Measurements from ENCODE around the gene LCE2A.
"Not testable (repeated sequence)": the region's sequence is repeated elsewhere in the genome, so short reads cannot be mapped to it uniquely, and the experiment has no call there.

LCE2A gene, protein sequence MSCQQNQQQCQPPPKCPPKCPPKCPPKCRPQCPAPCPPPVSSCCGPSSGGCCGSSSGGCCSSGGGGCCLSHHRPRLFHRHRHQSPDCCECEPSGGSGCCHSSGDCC

DNA sequence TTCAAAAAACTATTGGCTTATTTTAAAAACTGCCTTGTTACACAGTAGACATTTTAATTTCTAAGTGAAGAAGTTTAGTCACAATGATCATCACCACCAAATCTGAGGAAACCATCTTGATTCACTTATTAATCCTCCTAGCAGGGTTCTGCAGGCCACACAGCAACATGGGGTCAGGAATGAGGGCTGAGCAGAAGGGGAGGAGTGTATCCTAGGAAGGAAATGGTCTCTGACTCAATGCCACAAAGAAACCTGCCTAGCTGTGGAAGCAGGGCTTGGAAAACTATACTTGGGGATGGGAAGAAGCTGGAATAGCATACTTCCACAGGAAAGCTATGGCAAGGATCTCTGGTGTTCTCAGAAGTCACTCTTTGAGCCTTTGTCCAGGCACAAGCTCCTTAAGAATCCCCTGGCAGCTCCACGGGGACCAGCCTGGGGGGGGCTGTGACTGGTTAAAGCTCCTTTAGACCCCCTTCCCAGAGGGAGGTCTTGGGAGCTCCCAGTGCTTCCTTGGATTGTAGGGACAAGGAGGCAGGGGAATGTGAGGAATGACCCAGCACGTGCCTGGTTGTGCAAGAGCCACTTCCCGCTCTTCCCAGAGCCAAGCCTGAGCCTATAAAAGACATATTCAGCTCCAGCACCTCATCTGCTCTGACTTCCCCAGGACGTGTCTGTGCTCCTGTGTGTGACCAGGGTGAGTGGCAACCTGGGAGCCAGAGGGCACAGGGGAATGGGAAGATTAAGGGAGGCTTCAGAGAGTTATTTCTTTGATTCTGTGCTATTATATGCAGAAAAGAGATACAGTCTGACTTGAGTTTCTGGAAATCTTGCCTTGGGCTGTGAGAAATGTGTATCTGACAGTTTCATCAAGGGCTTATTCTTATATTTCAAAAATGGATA, at the start of gene LCE2A:
LCE2A (plus strand) TSS at position 645 of the 900 bp plus-strand sequence. CDS start 557 bp downstream, outside the sequence.
- DNase-seq = no peak

DNA sequence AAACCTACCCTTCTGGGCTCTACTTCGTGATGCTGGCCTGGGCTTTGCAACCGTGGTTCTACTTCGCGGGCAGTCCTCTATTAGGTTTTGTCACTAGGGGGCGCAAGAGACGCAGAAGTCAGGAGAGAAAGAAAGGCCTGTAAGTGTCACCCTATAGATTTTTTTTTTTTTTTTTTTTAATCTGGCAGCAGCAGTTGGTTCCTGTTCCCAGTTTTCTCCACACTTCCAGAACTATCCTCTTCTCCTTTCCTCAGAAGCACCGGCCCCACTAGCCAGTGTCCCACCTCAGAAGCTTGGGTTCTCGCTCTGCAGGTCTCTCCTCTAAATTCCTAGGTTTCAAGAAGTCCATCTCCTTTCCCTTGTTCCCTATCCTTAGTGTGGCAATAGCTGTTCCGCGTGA, 44.0 kb upstream of the LCE2A start:
- peak in 29 of 58 donors; percentile 0 to 46 (median 10) for DNase-seq

DNA sequence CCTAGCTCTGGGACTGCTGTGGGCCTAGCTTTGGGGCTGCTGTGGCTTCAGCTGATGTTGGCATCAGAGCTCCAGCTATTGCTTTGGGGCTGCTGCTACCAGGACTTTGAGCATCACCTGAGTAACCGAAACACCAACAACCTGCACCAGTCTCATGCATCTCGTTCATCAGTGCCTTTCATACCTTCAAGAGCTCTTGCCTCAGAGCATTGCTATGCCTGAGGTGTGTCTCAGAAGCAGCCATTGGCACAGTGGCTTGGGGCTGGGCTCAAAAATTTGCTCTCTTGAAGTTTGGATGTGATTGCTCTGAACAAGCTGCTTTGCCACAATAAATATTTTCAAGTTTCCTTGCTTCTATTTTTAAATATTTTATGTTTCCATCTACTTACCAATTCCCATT, 41.7 kb upstream of the LCE2A start:
- DNase-seq = no peak

DNA sequence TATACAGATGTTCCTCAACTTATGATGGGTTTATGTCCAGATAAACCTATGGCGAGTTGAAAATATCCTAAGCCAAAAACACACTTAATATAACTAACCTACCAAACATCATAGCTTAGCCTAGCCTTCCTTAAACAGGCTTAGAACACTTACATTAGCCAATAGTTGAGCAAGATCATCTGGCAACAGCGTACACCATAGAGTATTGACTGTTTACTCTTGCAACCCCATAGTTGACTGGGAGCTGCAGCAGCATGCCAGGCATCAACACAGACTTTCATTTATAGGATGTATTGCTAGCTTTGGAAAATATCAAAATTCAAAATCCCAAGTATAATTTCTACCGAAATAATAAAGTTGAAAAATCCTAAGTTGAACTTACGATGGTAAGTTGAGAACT, 40.5 kb upstream of the LCE2A start:
- DNase-seq = no peak

DNA sequence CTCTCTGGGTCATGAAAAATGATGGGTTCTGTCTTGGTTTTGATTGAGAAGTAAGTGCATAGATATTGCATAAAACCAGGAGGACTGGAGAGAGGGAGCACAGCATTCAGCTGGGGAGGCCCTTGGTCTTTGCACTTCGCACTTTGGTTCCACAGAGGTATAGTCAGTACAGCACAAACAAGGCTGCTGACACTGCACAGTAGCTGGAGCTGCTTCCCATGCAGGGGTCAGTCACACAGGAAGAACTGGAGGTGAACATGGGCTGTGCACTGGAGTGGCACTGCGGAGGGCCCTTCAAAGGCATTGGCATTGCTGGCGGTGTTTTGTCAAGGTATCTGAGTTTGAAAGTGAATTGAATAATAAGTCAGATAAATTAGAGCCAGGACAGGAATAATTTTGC, 39.5 kb upstream of the LCE2A start:
- DNase-seq = no peak

DNA sequence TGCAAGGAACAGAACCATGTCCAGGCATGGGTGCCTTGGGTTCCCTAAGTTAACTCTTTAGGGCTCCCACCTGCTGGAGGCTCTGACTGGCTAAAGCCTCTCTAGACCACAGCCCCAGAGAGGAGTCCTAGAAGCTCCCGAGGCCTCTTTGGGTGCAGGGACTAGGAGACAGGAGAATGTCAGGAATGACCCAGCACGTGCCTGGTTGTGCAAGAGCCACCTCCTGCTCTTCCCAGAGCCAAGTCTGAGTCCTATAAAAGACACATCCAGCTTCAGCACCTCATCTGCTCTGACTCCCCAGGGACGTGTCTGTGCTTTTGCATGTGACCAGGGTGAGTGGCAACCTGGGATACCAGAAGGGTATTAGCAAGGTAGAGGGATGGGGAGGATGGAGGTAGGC, 35.0 kb upstream of the LCE2A start, which contains the start of gene LCE2D:
LCE2D (plus strand) TSS at position 283 of the 400 bp plus-strand sequence. CDS start 726 bp downstream, outside the sequence.
- no peak for DNase-seq

DNA sequence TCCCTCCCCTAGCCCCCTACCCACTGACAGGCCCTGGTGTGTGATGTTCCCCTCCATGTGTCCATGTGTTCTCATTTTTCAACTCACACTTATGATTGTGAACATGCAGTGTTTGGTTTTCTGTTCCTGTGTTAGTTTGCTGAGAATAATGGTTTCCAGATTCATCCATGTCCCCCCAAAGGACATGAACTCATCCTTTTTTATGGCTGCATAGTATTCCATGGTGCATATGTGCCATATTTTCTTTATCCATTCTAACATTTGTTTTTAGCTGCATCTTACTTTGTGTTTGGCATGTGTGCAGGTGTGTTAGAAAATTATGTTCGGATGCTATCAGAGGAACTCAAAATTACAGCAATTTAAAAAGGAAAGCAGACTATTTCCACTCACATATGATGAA, 32.0 kb upstream of the LCE2A start:
- DNase-seq = not testable (repeated sequence)

DNA sequence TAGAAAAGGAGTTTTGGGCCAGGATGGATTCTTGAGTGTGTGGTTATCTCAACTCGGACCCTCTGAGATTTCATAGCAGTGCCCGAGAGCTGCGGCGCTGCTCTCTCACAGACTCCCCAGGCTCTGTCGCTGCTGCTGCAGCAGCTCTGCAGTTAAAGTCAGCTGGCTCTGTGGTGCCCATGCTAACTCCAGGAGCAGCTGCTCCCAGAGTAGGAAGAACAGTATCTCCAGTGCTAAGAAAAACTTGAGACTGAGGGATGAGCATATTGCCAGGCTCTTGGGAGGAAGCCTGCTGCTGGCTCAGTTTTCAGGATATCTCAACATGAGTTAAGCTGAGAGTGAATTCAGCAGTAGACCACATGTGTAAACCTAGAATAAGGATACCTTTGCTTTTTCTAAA, 30.5 kb upstream of the LCE2A start:
- peak in 15 of 58 donors; percentile 1 to 66 (median 11) for DNase-seq

DNA sequence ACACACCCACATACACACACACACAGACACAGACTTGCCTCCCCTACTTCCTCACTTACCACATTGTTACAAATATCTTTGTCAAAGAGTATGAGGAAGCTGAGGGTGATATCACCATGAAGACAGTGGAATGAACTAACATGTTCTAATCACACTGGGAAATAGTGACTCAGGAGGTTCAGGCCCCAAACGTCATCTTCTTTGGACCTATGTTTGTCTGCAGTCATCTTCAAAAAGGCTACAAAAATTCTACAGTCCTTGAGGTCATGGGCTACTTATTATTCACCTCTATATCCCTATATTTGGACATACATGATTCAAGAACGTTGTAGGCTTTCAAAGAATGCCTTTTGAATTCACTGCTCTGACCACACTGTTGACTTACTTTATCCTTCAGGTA, 25.1 kb upstream of the LCE2A start:
- no peak for DNase-seq

DNA sequence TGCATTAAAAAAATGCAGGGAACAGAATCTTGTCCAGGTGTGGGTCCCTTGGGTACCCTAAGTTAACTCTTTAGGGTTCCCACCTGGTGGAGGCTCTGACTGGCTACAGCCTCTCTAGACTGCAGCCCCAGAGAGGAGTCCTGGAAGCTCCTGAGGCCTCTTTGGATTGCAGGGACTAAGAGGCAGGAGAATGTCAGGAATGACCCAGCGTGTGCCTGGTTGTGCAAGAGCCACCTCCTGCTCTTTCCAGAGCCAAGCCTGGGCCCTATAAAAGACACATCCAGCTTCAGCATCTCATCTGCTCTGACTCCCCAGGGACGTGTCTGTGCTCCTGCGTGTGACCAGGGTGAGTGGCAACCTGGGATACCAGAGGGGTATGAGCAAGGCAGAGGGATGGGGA, 23.2 kb upstream of the LCE2A start, which contains the start of gene LCE2C:
LCE2C (plus strand) TSS at position 297 of the 400 bp plus-strand sequence. CDS start 737 bp downstream, outside the sequence.
- not testable (repeated sequence) for DNase-seq

DNA sequence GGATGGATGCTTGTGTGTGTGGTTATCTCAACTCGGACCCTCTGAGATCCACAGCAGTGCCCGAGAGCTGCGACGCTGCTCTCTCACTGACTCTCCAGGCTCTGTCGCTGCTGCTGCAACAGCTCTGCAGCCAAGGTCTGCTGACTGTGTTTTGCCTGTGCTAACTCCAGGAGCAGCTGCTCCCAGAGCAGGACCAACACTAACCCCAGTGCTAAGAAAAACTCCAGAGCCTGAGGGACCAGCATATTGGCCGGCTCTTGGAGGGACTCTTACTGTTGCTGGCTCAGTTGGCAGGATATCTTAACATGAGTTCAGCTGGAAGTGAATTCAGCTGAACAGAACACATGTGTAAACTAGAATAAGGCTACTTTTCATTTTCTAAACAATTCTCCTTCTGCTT, 18.7 kb upstream of the LCE2A start:
- peak in 1 of 58 donors; percentile 1 for DNase-seq

DNA sequence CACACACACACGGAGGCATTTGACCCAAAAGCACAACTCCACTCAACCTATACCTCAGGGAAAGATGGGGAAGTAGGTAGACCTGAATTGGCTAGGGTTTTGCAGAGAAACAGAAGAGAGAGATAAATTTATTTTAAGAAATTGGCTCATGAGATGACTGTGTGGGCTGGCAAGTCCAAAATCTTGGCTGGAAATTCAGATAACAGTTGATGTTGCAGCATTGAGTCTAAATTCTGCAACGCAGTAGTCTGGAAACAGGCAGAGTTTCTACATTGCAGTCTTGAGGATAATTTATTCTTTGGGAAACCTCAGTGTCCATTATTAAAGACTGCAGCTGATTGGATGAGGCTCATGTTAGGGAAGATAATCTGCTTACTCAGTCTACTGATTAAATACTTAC, 16.5 kb upstream of the LCE2A start:
- peak in 5 of 58 donors; percentile 1 to 21 (median 4) for DNase-seq

DNA sequence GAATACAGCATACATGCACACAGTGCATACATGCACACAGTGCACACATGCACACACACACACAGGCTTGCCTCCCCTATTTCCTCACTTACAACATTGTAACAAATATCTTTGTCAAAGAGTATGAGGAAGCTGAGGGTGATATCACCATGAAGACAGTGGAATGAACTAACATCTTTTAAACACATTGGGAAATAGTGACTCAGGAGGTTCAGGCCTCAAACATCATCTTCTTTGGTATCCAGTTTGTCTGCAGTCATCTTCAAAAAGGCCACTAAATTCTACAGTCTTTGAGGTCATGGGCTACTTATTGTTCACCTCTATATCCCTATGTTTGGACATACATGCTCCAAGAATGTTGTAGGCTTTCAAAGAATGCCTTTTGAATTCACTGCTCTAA, 14.3 kb upstream of the LCE2A start:
- DNase-seq = no peak

DNA sequence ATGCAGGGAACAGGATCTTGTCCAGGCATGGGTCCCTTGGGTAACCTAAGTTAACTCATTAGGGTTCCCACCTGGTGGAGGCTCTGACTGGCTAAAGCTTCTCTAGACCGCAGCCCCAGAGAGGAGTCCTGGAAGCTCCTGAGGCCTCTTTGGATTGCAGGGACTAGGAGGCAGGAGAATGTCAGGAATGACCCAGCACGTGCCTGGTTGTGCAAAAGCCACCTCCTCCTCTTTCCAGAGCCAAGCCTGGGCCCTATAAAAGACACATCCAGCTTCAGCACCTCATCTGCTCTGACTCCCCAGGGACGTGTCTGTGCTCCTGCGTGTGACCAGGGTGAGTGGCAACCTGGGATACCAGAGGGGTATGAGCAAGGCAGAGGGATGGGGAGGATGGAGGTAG, 12.3 kb upstream of the LCE2A start, which contains the start of gene LCE2B:
LCE2B (plus strand) TSS at position 301 of the 400 bp plus-strand sequence. CDS start 721 bp downstream, outside the sequence.
- DNase-seq = not testable (repeated sequence)

DNA sequence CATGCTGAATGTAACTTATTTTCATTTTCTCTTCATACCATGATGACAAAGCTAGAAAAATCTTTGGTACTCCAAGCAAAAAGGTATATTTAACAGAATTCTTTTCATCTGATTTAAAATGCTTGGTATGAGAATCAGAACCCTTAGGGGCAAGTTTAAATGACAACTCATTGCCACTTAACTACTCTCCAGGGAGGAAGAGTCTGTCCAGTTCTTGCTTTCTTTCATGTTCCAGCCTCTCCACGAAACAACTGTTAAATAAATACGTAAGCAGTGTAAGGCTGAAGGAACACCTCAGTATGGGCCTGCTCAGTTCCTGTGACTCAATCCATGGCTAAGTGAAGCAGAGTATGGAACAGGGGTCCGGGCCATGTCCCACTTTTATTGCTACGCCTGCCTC, 1.6 kb downstream of the LCE2A start:
- DNase-seq = no peak

DNA sequence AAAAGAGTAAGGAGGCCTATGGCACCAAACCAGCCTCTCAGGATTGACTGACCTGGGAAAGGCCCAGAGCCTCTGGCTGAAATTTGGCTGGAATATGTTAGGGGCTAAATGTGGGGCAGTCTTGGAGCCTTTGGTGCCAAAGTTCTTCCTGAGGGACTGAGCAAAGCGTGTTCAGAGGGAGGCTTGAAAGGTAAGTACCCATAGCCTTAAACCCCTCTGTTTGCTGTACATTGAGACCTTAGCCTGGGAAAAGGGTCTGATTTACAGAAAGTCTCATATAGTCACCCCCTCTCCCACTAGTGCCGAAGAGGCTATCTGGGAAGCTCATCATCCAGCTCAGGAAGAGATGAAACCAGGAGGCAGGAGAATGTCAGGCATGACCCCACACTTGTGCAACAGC, 9.7 kb downstream of the LCE2A start, which contains the start of gene LCE4A:
LCE4A (plus strand) TSS at position 301 of the 400 bp plus-strand sequence. CDS start 916 bp downstream, outside the sequence.
- DNase-seq = no peak

DNA sequence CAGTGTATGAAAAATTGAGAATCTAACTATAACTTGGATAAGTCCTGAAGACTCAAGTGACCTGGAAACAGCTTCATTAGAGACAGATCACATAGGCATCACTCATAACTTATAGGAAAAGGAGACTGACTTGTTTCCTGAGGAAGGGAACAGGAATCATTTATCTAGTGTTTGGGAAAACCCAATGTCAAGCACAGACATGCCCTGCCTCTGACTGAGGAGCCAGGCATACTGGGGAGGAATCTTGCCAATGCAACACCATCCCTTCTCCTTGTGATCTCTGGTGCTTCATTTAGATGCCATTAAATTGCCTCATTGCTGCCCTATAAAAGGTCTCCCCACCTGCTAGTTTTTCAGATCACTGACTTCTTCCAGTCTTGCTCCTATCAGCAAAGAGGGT, 20.1 kb downstream of the LCE2A start:
- DNase-seq = no peak

DNA sequence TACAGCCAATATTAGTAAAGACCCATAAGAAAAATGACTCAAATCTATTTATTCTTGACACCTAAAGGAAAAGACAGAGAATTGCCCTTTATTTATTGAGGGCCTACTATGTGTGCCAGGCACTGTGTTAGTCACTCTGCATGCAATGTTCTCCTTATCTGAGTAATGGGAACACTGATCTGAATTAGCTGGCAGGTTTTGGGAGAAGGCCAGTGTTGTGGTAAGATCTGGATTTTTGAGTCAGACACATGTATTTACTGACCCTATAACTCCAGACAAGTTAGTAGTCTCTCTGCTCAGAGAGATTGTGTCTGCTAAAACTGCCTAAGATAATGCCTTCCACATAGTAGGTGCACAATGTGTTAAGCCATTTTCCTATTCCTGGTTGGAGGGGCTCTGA, 27.1 kb downstream of the LCE2A start:
- DNase-seq = no peak

DNA sequence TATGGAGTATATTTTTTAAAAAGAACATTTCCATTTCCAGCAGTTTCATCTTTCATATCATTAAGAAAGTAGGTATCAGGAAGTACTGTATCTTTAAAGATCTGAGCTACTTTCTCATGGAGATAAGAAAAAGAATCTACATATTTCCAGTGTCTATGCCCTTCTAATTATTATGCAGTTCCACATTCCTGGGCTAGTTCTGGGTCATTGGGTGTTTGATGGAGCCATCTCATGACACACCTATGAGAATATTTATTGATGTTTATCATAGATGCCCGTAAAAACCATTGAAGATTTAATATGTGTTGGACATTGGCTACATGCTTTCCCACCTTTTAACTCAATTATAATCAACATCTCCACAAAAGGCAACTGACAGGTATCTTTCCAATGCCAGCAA, 30.8 kb downstream of the LCE2A start:
- DNase-seq = no peak

DNA sequence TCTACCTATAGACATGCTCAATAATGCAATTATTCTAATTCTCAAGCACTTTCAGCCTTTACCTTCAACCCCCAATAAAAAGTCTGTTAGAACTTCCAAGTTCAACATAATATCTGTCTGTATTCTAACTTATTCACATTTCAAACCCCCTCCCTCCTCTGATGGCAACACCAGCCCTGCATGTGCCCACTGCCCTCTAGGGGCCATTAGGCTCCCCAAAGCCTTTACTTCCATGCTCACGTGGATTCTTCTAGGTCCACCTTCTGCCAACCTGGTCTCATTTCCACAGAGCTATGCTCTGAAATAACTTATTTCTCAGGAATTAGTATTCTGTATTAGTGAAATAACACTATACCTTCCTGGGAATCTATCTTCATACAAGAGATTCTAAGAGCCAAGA, 37.5 kb downstream of the LCE2A start:
- no peak for DNase-seq

DNA sequence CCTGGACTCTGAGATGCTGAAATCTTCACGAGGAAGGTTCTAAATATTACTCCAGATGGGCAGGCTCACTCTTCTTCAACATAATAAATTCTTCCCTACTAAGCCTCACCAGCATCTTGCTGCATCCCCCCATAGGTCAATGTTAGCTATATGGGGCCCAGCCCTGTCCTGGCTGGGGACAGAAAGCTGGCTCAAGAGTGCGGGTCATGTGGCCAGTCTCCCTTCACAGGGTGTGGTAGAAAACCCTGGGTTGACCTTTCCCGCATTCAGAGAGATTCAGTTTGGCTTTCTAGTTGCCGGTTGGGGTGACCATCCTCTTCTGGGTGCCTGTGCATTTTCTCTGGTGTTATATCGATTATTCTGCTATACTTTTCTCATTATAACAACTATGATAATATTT, 39.9 kb downstream of the LCE2A start:
- no peak for DNase-seq

DNA sequence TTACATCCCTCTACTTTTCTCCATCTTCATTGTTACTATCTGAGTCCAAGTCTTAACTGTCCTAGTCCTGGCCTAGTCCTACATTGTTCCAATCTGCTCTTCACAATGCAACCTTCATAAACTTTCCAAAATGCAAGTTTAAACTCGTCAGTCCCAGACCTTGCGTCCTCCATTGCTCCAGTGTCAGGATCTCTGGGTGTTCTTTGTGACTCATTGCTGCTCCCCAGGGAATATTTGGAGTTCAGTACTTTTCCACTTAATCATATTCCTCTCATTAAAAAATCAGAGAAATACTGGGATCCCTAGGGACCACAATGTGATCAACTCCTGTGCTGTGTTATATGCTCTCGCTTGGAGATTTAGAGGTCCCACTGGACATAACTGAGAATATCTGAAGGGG, 41.7 kb downstream of the LCE2A start:
- no peak for DNase-seq
